ENCODE results near the gene ANXA9. TPM values are rescaled to one million over a fixed set of nuclear protein-coding genes. Genes with fewer than 3 reads are reported as not detected.

The ANXA9 gene
- total and polyA plus RNA-seq, 7 experiments from 2014 or later: 0.17 to 0.38 TPM; not detected in 5

- no peaks in the 10 kb centered on the region for H3K27me3 Mint-ChIP-seq
- Histone ChIP-seq H3K27ac (ENCODE audit: low read depth, low read length) (peak overlapping the region; percentile 45), H3K4me1 (ENCODE audit: control insufficient read depth in 2 of 2, insufficient read depth in 2 of 2, low read length in 2 of 2) (peaks cover 11 to 44% of the 10 kb centered on the region in 2 donors), H3K27me3 (ENCODE audit: control insufficient read depth in 2 of 2, insufficient read depth in 2 of 2, low read length in 2 of 2) (no peaks in the 10 kb centered on the region), H3K9me3 (ENCODE audit: control insufficient read depth in 2 of 3, low read length in 3 of 3) (no peaks in the 10 kb centered on the region), H3K4me3 (ENCODE audit: low read length) (no peak overlapping the region), H3K36me3 (ENCODE audit: control insufficient read depth in 2 of 3, insufficient read depth in 3 of 3, low read length in 3 of 3) (peaks cover 0 to 67% (median 14%) of the 10 kb centered on the region in 3 experiments)
- H3K36me3 Mint-ChIP-seq: peaks cover 9 to 46% (median 19%) of the 10 kb centered on the region in 5 donors
- peak overlapping the region in 2 of 10 donors; percentile 7 to 15 for H3K4me3 Mint-ChIP-seq
- DNase-seq: no peak
- ChIA-PET CTCF (interaction anchor here (0.6 to 7.8 kb wide), 7 partner anchors 20 to 77 kb away, joined by 3 to 56 read pairs (median 3); no protein-coding TSS in a partner anchor), POLR2A (interaction anchor here (0.6 to 1.8 kb wide), 8 partner anchors 11 to 195 kb away, joined by 3 to 7 read pairs (median 4); no protein-coding TSS in a partner anchor)
- intact Hi-C loops (cut with micrococcal nuclease): loop anchor here in 1 of 2 donors (10.0 kb wide), 2 partner anchors 164 to 534 kb away; no protein-coding TSS in a partner anchor
- no peaks in the 10 kb centered on the region for H3K9me3 Mint-ChIP-seq
- peaks cover 25 to 54% (median 48%) of the 10 kb centered on the region in 7 donors for H3K4me1 Mint-ChIP-seq
- no peak for ATAC-seq
- H3K27ac Mint-ChIP-seq: peak overlapping the region in 8 of 9 donors; percentile 18 to 88 (median 66)
Observed at GRCh38 chr1:150999051-150999674, 17.1 kb downstream of the ANXA9 start.

DNA sequence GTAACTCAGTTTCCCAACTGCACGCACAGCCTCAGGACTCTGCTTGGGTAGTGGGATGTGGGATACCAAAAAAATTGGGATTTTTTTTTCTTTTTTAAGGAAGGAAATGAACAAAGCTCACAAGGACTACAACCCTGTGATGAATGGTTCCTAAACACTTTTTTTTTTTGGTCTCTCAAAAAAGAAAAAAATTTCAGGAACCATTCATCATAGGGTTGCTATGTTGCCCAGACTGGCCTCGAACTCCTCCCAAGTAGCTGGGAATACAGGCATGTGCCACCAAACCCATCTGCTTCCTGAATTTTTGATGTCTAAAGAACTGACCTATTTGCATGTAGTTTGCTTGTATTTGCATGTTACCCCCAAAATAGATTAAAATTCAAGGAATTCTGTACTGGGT, 17.8 kb downstream of the ANXA9 start:
- Mint-ChIP-seq H3K4me3 (peak overlapping the region in 2 of 10 donors; percentile 84 to 100), H3K9me3 (no peaks in the 10 kb centered on the region), H3K27ac (peak overlapping the region in 6 of 9 donors; percentile 80 to 97 (median 96)), H3K27me3 (no peaks in the 10 kb centered on the region), H3K36me3 (peaks cover 9 to 46% (median 19%) of the 10 kb centered on the region in 5 donors), H3K4me1 (peaks cover 25 to 56% (median 52%) of the 10 kb centered on the region in 7 donors)
- POLR2A ChIA-PET: interaction anchor here (0.6 to 1.8 kb wide), 8 partner anchors 10 to 195 kb away, joined by 3 to 7 read pairs (median 4); no protein-coding TSS in a partner anchor
- peaks cover 0 to 66% (median 14%) of the 10 kb centered on the region in 3 experiments for H3K36me3 ChIP-seq (ENCODE audit: control insufficient read depth in 2 of 3, insufficient read depth in 3 of 3, low read length in 3 of 3)
- peak overlapping the region; percentile 45 for H3K27ac ChIP-seq (ENCODE audit: low read depth, low read length)
- H3K27me3 ChIP-seq (ENCODE audit: control insufficient read depth in 2 of 2, insufficient read depth in 2 of 2, low read length in 2 of 2): no peaks in the 10 kb centered on the region
- ATAC-seq (no peak), DNase-seq (no peak)
- CTCF ChIA-PET: interaction anchor here (0.6 to 7.8 kb wide), 5 partner anchors 8 to 71 kb away, joined by 3 to 56 read pairs (median 5); no protein-coding TSS in a partner anchor
- no peak overlapping the region for H3K4me3 ChIP-seq (ENCODE audit: low read length)
- intact Hi-C loops (cut with micrococcal nuclease): loop anchor here (5.0 to 10.0 kb wide), 4 partner anchors 38 to 535 kb away; no protein-coding TSS in a partner anchor
- H3K4me1 ChIP-seq (ENCODE audit: control insufficient read depth in 2 of 2, insufficient read depth in 2 of 2, low read length in 2 of 2): peaks cover 11 to 45% of the 10 kb centered on the region in 2 donors
- H3K9me3 ChIP-seq (ENCODE audit: control insufficient read depth in 2 of 3, low read length in 3 of 3): no peaks in the 10 kb centered on the region

DNA sequence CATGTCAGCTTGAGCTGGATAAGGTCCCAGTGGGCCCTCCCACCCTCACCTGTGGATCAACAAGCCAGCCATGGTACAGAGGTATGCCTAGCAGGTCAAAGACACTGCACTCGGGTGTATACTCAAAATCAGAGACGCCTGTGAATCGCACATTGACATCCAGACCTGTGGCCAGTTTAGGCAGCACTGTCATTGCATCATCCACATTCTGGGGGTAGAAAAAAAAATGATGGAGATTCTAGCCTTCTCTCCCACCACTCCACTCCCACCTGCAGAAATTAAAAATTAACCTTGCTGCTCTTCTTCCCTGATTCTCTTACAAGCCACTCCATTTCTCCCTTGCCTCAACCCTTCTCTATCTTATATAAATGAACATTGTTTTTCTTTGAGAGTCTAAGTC, 18.3 kb downstream of the ANXA9 start:
- no peaks in the 10 kb centered on the region for H3K9me3 Mint-ChIP-seq
- no peak for DNase-seq
- no peaks in the 10 kb centered on the region for H3K27me3 ChIP-seq (ENCODE audit: control insufficient read depth in 2 of 2, insufficient read depth in 2 of 2, low read length in 2 of 2)
- H3K36me3 Mint-ChIP-seq: peaks cover 9 to 46% (median 19%) of the 10 kb centered on the region in 5 donors
- H3K27ac ChIP-seq (ENCODE audit: low read depth, low read length): no peak overlapping the region
- intact Hi-C loops (cut with micrococcal nuclease): loop anchor here (5.0 to 10.0 kb wide), 2 partner anchors 38 to 386 kb away; no protein-coding TSS in a partner anchor
- H3K4me3 ChIP-seq (ENCODE audit: low read length): no peak overlapping the region
- H3K36me3 ChIP-seq (ENCODE audit: control insufficient read depth in 2 of 3, insufficient read depth in 3 of 3, low read length in 3 of 3): peaks cover 0 to 61% (median 14%) of the 10 kb centered on the region in 3 experiments
- peak overlapping the region in 8 of 9 donors; percentile 45 to 97 (median 94) for H3K27ac Mint-ChIP-seq
- CTCF ChIA-PET: interaction anchor here (1.4 to 7.8 kb wide), 3 partner anchors 9 to 99 kb away, joined by 3 to 56 read pairs (median 5); no protein-coding TSS in a partner anchor
- H3K27me3 Mint-ChIP-seq: no peaks in the 10 kb centered on the region
- no peak for ATAC-seq
- H3K9me3 ChIP-seq (ENCODE audit: control insufficient read depth in 2 of 3, low read length in 3 of 3): no peaks in the 10 kb centered on the region
- POLR2A ChIA-PET: interaction anchor here (0.7 to 2.1 kb wide), 6 partner anchors 10 to 605 kb away, joined by 3 to 8 read pairs (median 5); partner anchors contain the start of genes CERS2 and TNFAIP8L2
- H3K4me1 Mint-ChIP-seq: peaks cover 29 to 57% (median 54%) of the 10 kb centered on the region in 7 donors
- H3K4me1 ChIP-seq (ENCODE audit: control insufficient read depth in 2 of 2, insufficient read depth in 2 of 2, low read length in 2 of 2): peaks cover 11 to 45% of the 10 kb centered on the region in 2 donors
- peak overlapping the region in 4 of 10 donors; percentile 84 to 100 (median 98) for H3K4me3 Mint-ChIP-seq

GRCh38 chr1:151001602-151002001, 19.5 kb downstream of the ANXA9 start:
- peak overlapping the region; percentile 77 for H3K27ac ChIP-seq (ENCODE audit: low read depth, low read length)
- ATAC-seq: no peak
- H3K9me3 ChIP-seq (ENCODE audit: control insufficient read depth in 2 of 3, low read length in 3 of 3): no peaks in the 10 kb centered on the region
- H3K4me3 ChIP-seq (ENCODE audit: low read length): no peak overlapping the region
- peaks cover 0 to 56% (median 14%) of the 10 kb centered on the region in 3 experiments for H3K36me3 ChIP-seq (ENCODE audit: control insufficient read depth in 2 of 3, insufficient read depth in 3 of 3, low read length in 3 of 3)
- intact Hi-C loops (cut with micrococcal nuclease): loop anchor here (5.0 to 10.0 kb wide), 2 partner anchors 39 to 387 kb away; no protein-coding TSS in a partner anchor
- H3K4me1 ChIP-seq (ENCODE audit: control insufficient read depth in 2 of 2, insufficient read depth in 2 of 2, low read length in 2 of 2): peaks cover 11 to 39% of the 10 kb centered on the region in 2 donors
- Mint-ChIP-seq H3K9me3 (no peaks in the 10 kb centered on the region), H3K27ac (peak overlapping the region in 8 of 9 donors; percentile 92 to 97 (median 96)), H3K27me3 (no peaks in the 10 kb centered on the region), H3K4me1 (peaks cover 33 to 62% (median 59%) of the 10 kb centered on the region in 7 donors), H3K4me3 (peak overlapping the region; percentile 40 to 100 (median 89)), H3K36me3 (peaks cover 9 to 50% (median 17%) of the 10 kb centered on the region in 5 donors)
- ChIA-PET POLR2A (interaction anchor here (0.6 to 2.1 kb wide), 9 partner anchors 10 to 155 kb away, joined by 3 to 8 read pairs (median 4); partner anchors contain the start of genes CERS2 and TNFAIP8L2), CTCF (interaction anchor here (0.7 to 1.9 kb wide), 6 partner anchors 10 to 98 kb away, joined by 3 to 9 read pairs (median 5); no protein-coding TSS in a partner anchor)
- DNase-seq: no peak
- H3K27me3 ChIP-seq (ENCODE audit: control insufficient read depth in 2 of 2, insufficient read depth in 2 of 2, low read length in 2 of 2): no peaks in the 10 kb centered on the region

GRCh38 chr1:151002051-151002450, 20.0 kb downstream of the ANXA9 start:
- peaks cover 8 to 47% (median 17%) of the 10 kb centered on the region in 5 donors for H3K36me3 Mint-ChIP-seq
- no peaks in the 10 kb centered on the region for H3K27me3 Mint-ChIP-seq
- intact Hi-C loops (cut with micrococcal nuclease): loop anchor here (5.0 to 10.0 kb wide), 2 partner anchors 40 to 387 kb away; no protein-coding TSS in a partner anchor
- DNase-seq (no peak), ATAC-seq (no peak)
- H3K4me1 Mint-ChIP-seq: peaks cover 37 to 66% (median 63%) of the 10 kb centered on the region in 7 donors
- Histone ChIP-seq H3K27me3 (ENCODE audit: control insufficient read depth in 2 of 2, insufficient read depth in 2 of 2, low read length in 2 of 2) (no peaks in the 10 kb centered on the region), H3K9me3 (ENCODE audit: control insufficient read depth in 2 of 3, low read length in 3 of 3) (no peaks in the 10 kb centered on the region), H3K4me3 (ENCODE audit: low read length) (peak overlapping the region; percentile 46), H3K36me3 (ENCODE audit: control insufficient read depth in 2 of 3, insufficient read depth in 3 of 3, low read length in 3 of 3) (peaks cover 0 to 51% (median 14%) of the 10 kb centered on the region in 3 experiments), H3K27ac (ENCODE audit: low read depth, low read length) (peak overlapping the region; percentile 77), H3K4me1 (ENCODE audit: control insufficient read depth in 2 of 2, insufficient read depth in 2 of 2, low read length in 2 of 2) (peaks cover 16 to 43% of the 10 kb centered on the region in 2 donors)
- H3K9me3 Mint-ChIP-seq: no peaks in the 10 kb centered on the region
- CTCF ChIA-PET: interaction anchor here (0.7 to 1.4 kb wide), 5 partner anchors 23 to 88 kb away, joined by 3 to 9 read pairs (median 5); no protein-coding TSS in a partner anchor
- POLR2A ChIA-PET: interaction anchor here (0.6 to 2.1 kb wide), 9 partner anchors 9 to 60 kb away, joined by 3 to 8 read pairs (median 3); partner anchors contain the start of gene CERS2
- peak overlapping the region; percentile 40 to 100 (median 89) for H3K4me3 Mint-ChIP-seq
- peak overlapping the region in 8 of 9 donors; percentile 92 to 97 (median 96) for H3K27ac Mint-ChIP-seq

GRCh38 chr1:151002611-151003010, 20.5 kb downstream of the ANXA9 start:
- Mint-ChIP-seq H3K4me1 (peaks cover 43 to 72% (median 68%) of the 10 kb centered on the region in 7 donors), H3K27me3 (no peaks in the 10 kb centered on the region), H3K9me3 (no peaks in the 10 kb centered on the region), H3K27ac (peak overlapping the region; percentile 83 to 97 (median 96)), H3K36me3 (peaks cover 6 to 41% (median 17%) of the 10 kb centered on the region in 5 donors), H3K4me3 (peak overlapping the region; percentile 85 to 100 (median 96))
- intact Hi-C loops (cut with micrococcal nuclease): loop anchor here (5.0 to 10.0 kb wide), 2 partner anchors 40 to 388 kb away; no protein-coding TSS in a partner anchor
- H3K4me1 ChIP-seq (ENCODE audit: control insufficient read depth in 2 of 2, insufficient read depth in 2 of 2, low read length in 2 of 2): peaks cover 21 to 49% of the 10 kb centered on the region in 2 donors
- no peak for ATAC-seq
- H3K4me3 ChIP-seq (ENCODE audit: low read length): peak overlapping the region; percentile 46
- H3K27me3 ChIP-seq (ENCODE audit: control insufficient read depth in 2 of 2, insufficient read depth in 2 of 2, low read length in 2 of 2): no peaks in the 10 kb centered on the region
- DNase-seq: no peak
- H3K36me3 ChIP-seq (ENCODE audit: control insufficient read depth in 2 of 3, insufficient read depth in 3 of 3, low read length in 3 of 3): peaks cover 0 to 45% (median 14%) of the 10 kb centered on the region in 3 experiments
- H3K27ac ChIP-seq (ENCODE audit: low read depth, low read length): peak overlapping the region; percentile 77
- H3K9me3 ChIP-seq (ENCODE audit: control insufficient read depth in 2 of 3, low read length in 3 of 3): no peaks in the 10 kb centered on the region
- POLR2A ChIA-PET: interaction anchor here (0.9 to 4.5 kb wide), 8 partner anchors 7 to 52 kb away, joined by 3 to 20 read pairs (median 6); partner anchors contain the start of gene CERS2
- CTCF ChIA-PET: interaction anchor here (0.7 to 1.6 kb wide), 4 partner anchors 27 to 237 kb away, joined by 3 to 6 read pairs (median 4); partner anchors contain the start of gene CTSS
